Kidney (tissue), 14 donors: ENCODE data around the gene ALPK1. TPM values are rescaled to one million over a fixed set of nuclear protein-coding genes. Genes with fewer than 3 reads are reported as not detected.

ENCODE experiments used
- DNase-seq, 5 donors: peaks; one replicate each; pipeline ENCODE4 v3.0.0-alpha.2; 2013 to 2020
- FAIRE-seq: peaks from 2 replicates; lab custom pipeline; 2012; peaks lifted over from hg19 to GRCh38; lab: Jason Lieb, UNC
- H3K27ac ChIP-seq, 2 donors: one replicate each; pipeline ENCODE4 v1.7.0; 2013; ENCODE audit warnings: low read depth in 2 of 2, low read length in 2 of 2, inconsistent platforms in 1 of 2
- H3K27me3 ChIP-seq: one replicate; pipeline ENCODE4 v1.7.1; 2013; ENCODE audit warnings: low read length, inconsistent platforms; ENCODE audit not compliant: control insufficient read depth, insufficient read depth
- H3K36me3 ChIP-seq, 3 donors: one replicate each; pipeline versions ENCODE4 v1.7.0 to v1.7.1; 2013; ENCODE audit warnings: low read length in 3 of 3, control low read depth in 1 of 3, inconsistent platforms in 1 of 3; ENCODE audit not compliant: insufficient read depth in 3 of 3, control insufficient read depth in 2 of 3
- H3K4me1 ChIP-seq, 3 donors: one replicate each; pipeline versions ENCODE4 v1.7.0 to v1.7.1; 2013; ENCODE audit warnings: low read length in 3 of 3, inconsistent platforms in 1 of 3, low read depth in 1 of 3; ENCODE audit not compliant: control insufficient read depth in 2 of 3, insufficient read depth in 2 of 3
- H3K4me3 ChIP-seq, 3 donors: one replicate each; pipeline versions ENCODE4 v1.7.0 to v1.8.1; 2013; ENCODE audit warnings: low read length in 3 of 3, control low read depth in 1 of 3, inconsistent platforms in 1 of 3
- H3K9ac ChIP-seq, 3 donors: one replicate each; pipeline versions ENCODE4 v1.7.0 to v1.7.1; 2013; ENCODE audit warnings: low read length in 3 of 3, control low read depth in 1 of 3, inconsistent platforms in 1 of 3
- H3K9me3 ChIP-seq, 3 donors: one replicate each; pipeline versions ENCODE4 v1.7.0 to v1.7.1; 2013; ENCODE audit warnings: low read length in 3 of 3, control low read depth in 1 of 3, inconsistent platforms in 1 of 3; ENCODE audit not compliant: control insufficient read depth in 2 of 3, insufficient read depth in 1 of 3
- intact Hi-C: fragments of 100-400 bp; cut with DNase I; formaldehyde crosslinking; loops from one replicate; pipeline ENCODE4 v1.11.1; 2022
- polyA plus RNA-seq: library from polyadenylated mRNA; stranded (reverse); fragments of 350-450 nt; fragmentation: Illumina TruSeq; extraction: RNeasy Lipid Tissue Mini Kit (QIAGEN cat#74804); gene quantifications from one replicate; pipeline ENCODE4 v1.2.3, GENCODE V29; 2014; ENCODE audit warnings: low read depth, low replicate concordance; ENCODE audit not compliant: insufficient read depth
- total RNA-seq: library from RNA; stranded (reverse); fragmentation: NEBNext Ultra II Directional; extraction: Animal tissue kit (Norgen Biotek cat#: 25700); gene quantifications from one replicate; pipeline ENCODE4 v1.2.1, GENCODE V29; 2021
- TF ChIP-seq, protein P1 (sequence below): IDR thresholded peaks from 3 replicates; pipeline ENCODE4 v1.5.1; 2012; ENCODE audit warnings: mild to moderate bottlenecking, moderate library complexity, borderline replicate concordance; ENCODE audit not compliant: insufficient read depth; ENCODE audit errors: extremely low read depth
- donor health status: control.
- donor health status: control.
- donor health status: control.
- donor health status: control.
- donor health status: control.
- donor health status: DM: yes; HTN: yes; CAD: no.
- donor health status: Normal renal cell carcinoma (clear cell type).

ALPK1 gene
- total and polyA plus RNA-seq, 2 donors from 2014 or later, result 5.9 to 33.5 TPM

DNA sequence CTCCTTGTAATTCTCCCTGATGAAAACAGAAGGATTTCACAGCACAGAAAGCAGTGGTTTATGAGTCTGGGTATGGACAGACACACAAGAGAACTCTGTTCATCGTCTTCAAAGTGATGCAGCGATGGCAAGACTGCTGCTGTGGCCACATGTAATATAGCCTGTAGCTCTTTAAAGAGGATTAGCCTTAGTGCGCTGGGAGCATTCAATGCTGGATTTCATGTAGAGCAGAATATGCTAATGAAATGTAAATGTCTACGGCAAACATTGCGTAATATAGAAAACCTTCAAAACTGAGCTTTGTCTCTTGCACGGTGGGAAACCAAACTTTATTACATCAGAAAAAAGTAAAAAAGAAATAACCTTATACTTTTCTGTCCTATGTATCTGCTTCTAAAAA, 42.9 kb downstream of the ALPK1 start:
- TF ChIP-seq, protein P1, sequence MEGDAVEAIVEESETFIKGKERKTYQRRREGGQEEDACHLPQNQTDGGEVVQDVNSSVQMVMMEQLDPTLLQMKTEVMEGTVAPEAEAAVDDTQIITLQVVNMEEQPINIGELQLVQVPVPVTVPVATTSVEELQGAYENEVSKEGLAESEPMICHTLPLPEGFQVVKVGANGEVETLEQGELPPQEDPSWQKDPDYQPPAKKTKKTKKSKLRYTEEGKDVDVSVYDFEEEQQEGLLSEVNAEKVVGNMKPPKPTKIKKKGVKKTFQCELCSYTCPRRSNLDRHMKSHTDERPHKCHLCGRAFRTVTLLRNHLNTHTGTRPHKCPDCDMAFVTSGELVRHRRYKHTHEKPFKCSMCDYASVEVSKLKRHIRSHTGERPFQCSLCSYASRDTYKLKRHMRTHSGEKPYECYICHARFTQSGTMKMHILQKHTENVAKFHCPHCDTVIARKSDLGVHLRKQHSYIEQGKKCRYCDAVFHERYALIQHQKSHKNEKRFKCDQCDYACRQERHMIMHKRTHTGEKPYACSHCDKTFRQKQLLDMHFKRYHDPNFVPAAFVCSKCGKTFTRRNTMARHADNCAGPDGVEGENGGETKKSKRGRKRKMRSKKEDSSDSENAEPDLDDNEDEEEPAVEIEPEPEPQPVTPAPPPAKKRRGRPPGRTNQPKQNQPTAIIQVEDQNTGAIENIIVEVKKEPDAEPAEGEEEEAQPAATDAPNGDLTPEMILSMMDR, result no peak
- Histone ChIP-seq H3K27ac (no peak overlapping the region), H3K9me3 (no peaks in the 10 kb centered on the region), H3K4me1 (no peaks in the 10 kb centered on the region), H3K36me3 (no peaks in the 10 kb centered on the region), H3K9ac (no peak overlapping the region), H3K4me3 (no peak overlapping the region), H3K27me3 (no peaks in the 10 kb centered on the region)
- intact Hi-C loops, result no loop called here
- no peak for DNase-seq
- FAIRE-seq, result no peak

DNA sequence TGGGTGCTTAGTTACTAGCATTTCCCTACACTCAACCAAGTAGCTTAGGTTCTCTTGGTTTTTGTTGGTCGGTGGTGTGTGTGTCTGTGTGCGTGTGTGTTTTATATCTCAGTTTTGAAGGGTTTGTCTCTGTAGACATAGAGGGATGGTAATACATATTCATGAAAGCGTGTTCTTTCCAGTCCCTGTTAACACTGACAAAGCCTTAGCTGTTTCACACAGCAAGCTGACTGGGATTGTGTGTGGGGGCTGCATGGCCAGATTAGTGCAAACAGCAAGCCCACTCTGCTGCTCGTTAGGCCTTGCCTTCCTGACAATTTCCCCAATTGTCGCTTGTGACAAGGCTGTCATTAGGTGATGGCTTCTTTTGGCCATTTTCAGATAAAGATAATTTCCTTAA, 43.9 kb downstream of the ALPK1 start:
- Histone ChIP-seq H3K27ac (no peak overlapping the region), H3K27me3 (no peaks in the 10 kb centered on the region), H3K4me3 (no peak overlapping the region), H3K9me3 (no peaks in the 10 kb centered on the region), H3K9ac (no peak overlapping the region), H3K4me1 (no peaks in the 10 kb centered on the region), H3K36me3 (no peaks in the 10 kb centered on the region)
- TF ChIP-seq, protein P1, result no peak
- intact Hi-C loops, result no loop called here
- no peak for DNase-seq
- FAIRE-seq, result no peak

DNA sequence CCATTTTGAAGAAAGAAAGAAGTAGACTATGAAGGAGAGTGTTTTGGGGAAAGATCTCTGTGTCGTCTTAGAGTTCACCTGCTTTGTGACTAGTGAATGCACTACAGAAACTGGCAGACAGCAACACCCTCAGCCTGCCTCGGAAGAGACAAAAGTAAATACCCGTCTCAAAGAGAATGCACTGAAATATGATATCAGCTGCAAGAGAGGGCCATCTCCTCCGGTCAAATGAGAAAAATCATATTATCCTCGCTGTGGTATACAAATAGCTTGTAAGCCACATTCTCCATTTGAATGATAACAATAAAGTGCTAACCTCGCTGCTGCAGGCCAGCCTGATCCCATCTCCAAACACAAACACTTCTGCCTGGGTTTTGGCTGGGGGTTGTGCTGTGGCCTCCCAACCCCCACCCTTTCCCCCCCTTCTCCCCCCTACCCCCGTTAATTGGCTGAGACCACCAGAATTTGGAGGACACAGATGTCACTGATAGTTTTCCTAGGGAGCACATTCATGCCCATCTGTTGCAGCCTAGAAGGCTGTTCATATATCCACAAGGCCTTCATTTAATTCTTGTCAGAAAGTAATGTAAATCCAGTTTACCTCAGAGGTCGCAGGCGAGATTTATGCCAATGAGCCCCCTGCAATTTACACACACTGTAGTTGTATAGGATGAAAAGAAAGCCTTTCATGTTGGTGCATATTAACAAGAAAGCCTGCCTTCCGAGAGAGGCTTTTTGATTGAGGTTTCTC, 46.3 kb downstream of the ALPK1 start:
- Histone ChIP-seq H3K9ac (no peak overlapping the region), H3K4me3 (no peak overlapping the region), H3K36me3 (no peaks in the 10 kb centered on the region), H3K27ac (no peak overlapping the region), H3K27me3 (no peaks in the 10 kb centered on the region), H3K9me3 (no peaks in the 10 kb centered on the region), H3K4me1 (no peaks in the 10 kb centered on the region)
- DNase-seq (peak in 2 of 5 donors; percentile 9 to 59), FAIRE-seq (no peak)
- TF ChIP-seq, protein P1, result no peak
- intact Hi-C loops, result no loop called here
